ENCODE results near the gene BRI3.

BRI3 gene

DNA sequence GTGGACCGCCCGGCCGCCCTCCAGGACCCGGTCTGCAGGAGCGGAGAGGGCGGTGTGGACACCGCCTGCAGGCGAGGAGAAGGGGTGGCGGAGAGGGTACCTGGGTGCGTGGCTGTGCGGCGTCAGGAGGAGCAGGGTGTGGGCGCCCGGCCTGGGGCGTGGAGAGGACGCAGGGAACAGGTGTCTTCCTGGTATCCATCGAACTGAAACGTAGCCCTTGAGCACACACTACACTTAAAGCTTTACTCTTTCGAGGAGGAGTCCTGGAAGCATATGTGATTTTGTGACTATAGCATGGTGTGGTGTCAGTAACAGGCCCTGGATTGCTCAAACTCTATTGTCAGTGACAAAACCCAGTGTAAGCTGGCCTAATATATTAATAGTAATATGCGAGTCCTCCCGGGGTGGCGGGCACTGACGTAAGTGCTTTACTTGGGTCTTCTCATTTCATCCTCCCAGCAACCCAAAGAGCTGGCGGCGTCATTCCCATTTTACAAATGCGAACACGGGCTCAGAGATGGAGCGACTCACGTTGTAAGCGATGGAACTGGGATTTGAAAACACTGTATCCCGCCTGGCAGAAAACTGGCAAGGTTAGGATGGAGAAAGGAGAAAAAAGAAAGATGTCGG is 28.9 kb upstream of the BRI3 start:
- no peak for DNase-seq (ENCODE audit: low read depth)

- no peak for DNase-seq (ENCODE audit: low read depth)
These were observed 27.0 kb upstream of the BRI3 start for GRCh38 chr7:98254516-98254915.

DNA sequence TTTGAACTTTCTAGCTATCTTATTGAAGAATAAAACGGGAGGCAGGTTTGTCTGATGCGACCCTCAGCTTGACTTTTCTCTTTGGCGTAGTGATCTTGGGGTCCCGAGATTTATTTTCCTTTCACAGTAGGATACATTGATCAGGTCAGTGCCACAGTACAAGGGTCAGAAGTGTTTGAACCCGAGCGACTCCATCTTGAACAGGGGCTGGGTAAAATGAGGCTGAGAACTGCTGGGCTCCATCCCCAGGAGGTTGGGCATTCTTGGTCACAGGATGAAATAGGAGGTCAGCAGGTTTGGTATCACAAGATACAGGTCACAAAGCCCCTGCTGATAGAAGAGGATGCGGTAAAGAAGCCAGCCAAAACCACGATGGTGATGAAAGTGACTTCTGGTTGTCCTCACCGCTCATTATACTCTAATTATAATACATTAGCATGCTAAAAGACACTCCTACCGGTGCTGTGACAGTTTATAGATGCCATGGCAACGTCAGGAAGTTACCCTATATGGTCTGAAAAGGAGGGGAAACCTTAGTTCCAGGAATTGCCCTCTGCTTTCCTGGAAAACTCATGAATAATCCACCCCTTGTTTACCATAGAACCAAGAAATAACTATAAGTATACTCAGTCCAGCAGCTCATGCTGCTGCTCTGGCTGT is 26.4 kb upstream of the BRI3 start:
- no peak for DNase-seq (ENCODE audit: low read depth)

- DNase-seq (ENCODE audit: low read depth) = no peak
These were observed 25.1 kb upstream of the BRI3 start for GRCh38 chr7:98256431-98256830.

DNA sequence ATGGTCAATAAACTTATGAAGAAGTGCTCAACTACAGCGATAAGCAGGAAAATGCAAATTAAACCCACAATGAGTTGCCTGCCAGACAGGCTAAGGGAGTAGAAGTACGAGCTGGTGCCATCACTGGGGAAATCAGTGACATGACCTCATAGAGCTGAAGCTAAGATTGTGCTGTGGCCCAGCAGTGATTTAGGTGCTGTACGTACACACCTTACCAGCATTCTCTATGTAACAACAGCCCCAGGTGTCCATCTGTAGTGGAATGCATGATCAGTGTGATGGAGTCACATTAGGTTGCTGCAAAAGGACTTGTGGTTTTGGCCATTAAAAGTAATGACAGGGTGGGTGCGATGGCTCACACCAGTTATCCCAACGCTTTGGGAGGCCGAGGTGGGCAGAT is 23.8 kb upstream of the BRI3 start:
- DNase-seq (ENCODE audit: low read depth) = no peak

DNA sequence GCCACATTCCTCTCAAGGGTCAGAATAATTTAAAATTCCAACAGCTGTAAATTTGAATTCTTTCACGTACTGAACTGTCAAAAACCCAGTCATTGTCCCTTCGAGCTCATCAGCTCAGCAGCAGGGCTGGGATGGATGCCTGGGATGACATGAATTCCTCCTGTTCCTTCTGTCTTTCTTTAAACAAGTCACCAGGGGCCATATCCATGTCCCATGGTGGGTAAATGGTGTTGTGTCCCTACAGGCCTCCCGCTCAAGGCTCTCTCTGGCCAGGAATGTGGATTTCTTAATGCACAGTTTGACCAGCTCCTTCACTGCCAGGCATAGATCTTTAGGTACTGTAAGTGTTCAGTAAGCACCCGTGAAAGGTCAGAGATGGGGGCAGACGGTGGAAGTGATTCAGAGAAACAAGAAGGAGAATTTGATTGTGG is 15.6 kb upstream of the BRI3 start:
- no peak for DNase-seq (ENCODE audit: low read depth)

- no peak for DNase-seq (ENCODE audit: low read depth)
These were observed 14.6 kb upstream of the BRI3 start for GRCh38 chr7:98266840-98267239.

GRCh38 chr7:98267303-98267702 is 14.2 kb upstream of the BRI3 start:
- DNase-seq (ENCODE audit: low read depth) = no peak

DNA sequence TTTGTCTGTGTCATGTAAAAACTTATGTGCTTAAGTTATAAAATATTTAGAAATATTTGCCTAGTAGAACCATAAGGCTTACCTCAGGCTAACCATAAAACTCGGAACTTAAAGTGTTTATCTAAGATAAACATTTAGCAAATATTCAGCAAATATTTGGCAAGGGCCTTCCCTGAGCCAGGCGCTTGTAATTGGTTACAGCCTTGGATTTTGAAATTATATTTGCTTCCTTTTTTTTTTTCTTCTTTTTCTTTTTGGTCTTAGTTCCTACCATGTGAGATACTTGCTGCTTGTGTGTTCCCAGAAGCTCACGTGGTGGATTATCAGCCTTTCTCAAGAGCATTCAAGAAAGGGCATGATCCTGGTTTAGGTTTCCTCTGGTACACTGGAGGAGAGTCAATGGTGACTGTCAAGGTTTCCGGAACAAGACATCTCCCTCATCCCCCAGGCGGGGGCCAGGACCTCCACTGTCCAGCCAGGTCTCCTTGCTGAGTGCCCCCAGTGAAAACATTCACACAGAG is 5.2 kb upstream of the BRI3 start:
- DNase-seq (ENCODE audit: low read depth) = no peak

- no peak for DNase-seq (ENCODE audit: low read depth)
These were observed 3.1 kb upstream of the BRI3 start for GRCh38 chr7:98278408-98278807.

- no peak for DNase-seq (ENCODE audit: low read depth)
These were observed 2.5 kb upstream of the BRI3 start for GRCh38 chr7:98278936-98279335.

DNA sequence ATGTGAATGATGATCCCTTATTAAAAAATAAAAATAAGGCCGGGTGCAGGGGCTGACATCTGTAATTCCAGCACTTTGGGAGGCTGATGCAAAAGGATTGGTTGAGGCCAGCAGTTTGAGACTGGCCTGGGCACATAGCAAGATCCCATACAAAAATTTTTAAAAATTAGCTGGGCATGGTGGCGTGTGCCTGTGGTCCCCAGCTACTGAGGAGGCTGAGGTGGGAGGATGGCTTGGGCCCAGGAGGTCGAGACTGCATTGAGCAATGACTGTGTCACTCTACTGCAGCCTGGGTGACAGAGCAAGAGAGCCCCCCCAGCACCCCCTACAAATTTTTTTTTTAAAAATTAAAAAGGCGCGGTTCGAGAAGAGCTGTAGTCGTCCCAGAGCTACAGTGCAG is 1.2 kb upstream of the BRI3 start:
- DNase-seq (ENCODE audit: low read depth) = no peak

GRCh38 chr7:98281757-98282606 is 496 bp downstream of the BRI3 start:
- peak; percentile 29 for DNase-seq (ENCODE audit: low read depth)

DNA sequence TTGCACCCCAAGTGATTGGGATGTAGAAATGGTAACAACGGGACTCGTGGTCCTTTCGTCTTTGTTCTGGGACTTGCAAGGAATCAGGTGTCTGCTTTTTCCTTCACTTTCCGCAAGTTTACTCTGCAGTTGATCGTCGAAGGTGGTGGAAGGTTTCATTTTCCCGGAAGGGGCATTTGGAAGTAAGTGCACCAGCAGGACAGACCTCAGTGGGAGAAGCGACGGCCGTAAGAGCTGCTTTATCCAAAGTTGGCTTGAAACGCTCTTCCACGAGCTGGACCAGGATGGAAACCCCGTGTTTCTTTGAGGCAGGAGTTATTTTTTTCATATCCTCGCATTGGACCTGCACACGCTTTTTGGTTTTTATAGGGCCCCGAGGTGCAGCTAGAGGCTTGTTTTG is 1.2 kb downstream of the BRI3 start:
- DNase-seq (ENCODE audit: low read depth) = no peak

DNA sequence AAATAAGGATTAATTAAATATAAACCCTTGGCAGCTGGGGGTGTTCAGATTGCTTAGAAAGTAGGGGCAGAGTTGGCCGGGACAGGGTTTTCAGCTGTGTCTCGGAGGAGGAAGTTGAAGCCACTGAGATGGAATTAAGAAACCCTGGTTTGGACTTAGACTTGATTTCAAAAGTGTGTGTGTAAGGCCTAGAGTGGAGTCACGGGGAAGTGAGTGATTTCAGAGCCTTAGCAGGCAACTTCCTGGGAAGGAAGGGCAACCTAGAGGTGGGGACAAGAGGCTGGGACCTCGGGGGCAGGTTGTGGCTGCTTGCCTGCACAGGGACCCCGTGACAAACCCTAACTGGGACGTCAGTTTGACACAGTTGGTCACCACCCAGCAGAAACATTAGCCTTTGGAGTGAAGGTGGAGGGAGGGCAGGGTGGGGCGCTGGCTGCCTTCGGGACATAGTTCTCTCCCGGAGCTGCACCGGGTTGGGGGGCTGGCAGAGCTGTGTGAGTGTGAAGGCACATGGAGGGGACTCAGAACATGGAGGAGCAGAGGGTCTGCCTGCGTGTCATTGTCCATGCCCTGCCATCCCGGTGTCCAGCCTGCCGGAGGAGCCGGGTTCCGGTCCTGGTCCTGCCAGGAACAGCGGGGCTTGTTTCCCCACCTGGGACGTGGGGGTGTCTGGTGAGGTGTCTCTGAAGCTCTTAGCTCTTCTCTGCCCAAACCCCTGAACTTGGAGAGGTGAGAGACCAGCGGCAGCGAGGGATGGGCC is 1.8 kb downstream of the BRI3 start:
- DNase-seq (ENCODE audit: low read depth) = no peak

DNA sequence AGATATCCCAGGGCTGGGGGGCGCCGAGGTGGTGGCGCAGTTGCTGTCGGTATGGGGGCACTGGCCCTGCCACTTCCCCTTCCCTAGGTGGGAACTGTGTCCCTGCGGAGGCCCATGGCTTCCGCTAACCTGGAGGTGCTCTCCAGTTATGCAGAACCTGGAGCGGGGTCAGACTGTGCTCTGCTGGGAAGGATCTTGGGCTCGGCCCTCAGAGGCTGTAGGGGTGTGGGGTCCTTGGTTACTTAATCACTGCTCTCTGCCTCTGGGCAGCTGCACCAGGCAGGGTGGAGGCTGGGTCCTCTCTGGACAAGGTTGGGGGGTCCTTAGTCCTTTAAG is 2.4 kb downstream of the BRI3 start:
- DNase-seq (ENCODE audit: low read depth) = no peak

GRCh38 chr7:98284335-98285036 is 3.0 kb downstream of the BRI3 start:
- DNase-seq (ENCODE audit: low read depth) = no peak

DNA sequence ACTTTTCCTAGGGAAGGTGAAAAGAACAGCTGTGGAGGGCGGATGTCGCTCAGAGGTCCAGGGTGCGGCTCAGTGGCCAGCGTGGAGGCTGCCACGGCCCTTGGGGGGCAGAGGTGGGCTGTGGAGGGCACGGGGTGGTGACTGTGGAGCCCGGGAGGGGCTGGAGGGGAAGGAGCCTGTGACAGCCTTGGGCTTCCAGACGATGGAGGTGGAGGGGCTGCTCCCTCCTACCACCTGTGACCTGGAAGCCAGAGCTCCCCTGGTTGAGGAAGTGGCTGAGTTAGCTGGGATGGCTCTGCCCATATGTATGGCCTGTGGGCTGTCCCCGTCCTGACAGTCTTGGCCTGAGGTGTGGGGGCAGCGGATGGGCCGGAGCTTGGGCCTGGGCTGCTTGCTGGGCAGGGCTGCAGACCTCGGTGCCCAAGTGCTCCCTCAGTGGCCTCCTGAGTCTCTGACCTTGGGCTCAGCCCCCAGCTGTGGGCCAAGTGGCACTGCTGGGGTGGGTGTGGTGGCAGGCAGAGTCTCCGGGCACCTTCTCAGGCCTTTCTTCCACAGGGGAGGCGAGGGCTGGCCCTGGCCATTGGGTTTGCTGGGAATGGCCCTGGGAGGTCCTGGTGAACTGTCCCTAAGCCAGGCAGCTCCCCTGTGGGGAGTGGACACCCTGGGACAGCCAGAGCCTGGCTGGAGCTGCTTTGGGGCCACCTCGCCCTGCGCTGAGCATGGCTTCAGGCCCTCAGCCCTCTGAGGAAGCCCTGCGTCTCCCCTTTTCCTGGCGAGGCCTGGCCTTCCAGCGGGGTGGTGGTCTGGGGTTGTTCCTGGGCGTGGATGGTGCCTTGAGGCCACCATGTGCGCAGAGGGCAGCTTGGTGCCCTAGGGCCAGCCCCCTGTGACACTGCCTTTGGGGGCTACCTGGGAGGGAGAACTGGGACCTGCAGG is 3.9 kb downstream of the BRI3 start:
- no peak for DNase-seq (ENCODE audit: low read depth)

DNA sequence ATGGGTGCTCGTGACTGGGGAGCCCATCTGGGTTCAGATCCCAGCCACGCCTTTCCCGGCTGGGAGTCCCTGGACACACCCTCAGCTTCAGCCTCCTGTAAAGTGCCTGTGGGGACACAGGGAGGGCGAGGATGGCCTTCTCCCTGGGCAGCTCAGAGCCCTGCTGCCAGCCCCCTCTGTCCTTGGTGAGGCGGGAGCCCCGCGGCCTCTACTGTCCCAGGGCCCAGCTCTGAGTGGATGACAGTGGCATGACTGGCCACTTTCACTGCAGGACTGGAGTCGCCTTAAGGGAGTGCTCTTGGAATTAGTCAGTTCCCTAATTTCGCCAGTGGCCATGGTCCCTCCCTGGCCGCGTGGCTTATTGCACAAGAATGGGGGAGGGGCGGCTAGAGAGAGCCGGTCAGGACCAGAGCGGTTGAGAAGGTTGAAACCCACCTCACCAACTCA is 4.6 kb downstream of the BRI3 start:
- DNase-seq (ENCODE audit: low read depth) = no peak

DNA sequence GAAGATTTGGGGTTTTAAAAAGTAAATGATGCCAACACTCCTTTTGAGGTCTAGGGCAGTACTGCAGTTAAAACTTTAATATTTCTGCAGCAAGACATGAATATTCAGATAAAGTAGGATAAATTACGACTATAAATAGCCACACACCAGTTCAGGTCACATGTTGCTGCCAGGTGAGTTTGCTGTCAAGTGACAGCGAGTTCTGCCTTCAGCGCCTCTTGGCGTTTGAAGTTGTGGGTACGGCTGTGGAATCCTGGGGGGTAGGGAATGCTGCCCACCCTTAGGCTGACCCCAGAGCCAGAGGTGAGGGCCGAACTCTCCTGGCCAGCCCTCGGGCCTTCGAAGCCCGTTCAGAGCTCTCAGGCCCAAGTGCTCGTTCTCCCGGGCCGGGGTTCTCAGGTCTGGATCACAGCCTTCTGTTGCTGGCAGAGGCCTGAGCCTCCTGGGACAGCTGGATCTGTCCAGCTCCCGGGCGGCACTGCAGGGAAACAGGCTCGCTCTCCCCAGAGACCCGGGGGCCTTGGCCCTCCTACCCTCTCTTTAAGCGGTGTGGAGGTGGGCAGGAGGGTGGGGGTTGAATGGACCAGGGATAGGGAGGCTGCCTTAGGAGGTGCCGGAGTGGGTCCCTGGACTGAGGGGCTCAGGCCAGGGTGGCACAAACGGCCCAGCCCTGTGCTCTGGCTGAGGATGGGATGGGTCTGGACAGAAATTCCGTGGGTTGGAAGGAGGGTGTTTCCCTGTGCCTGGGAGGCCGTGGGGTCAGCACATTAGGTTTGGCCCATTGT is 5.4 kb downstream of the BRI3 start:
- DNase-seq (ENCODE audit: low read depth) = no peak

Measured in T follicular helper cell (primary cell).